ENCODE results near the gene TTC39B.

Gene TTC39B

DNA sequence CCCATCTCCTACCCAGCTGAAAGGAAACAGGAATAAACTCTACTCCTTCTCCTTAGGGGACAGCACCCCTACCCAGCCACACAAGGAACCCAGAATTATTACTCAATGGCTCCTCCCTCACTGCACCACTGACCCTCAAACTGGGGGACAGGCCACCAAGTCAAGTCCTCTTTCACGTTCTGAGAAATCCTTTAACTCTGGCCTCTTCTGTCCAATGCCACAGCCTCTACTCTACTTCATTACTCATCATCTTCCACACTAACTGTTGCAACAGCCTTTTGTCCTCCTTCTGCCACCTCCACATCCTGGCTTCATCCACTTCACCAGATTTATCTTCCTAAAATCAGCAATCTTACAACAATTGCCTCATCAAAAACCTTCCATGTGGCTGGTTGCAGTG, 6.8 kb downstream of the TTC39B start:
- TF ChIP-seq ZBTB7A (IDR thresholded peaks at IDR 0.05; ENCODE audit: low read depth) (no peak), EP300 (IDR thresholded peaks at IDR 0.05; ENCODE audit: borderline replicate concordance) (no peak), YY1 (IDR thresholded peaks at IDR 0.05; ENCODE audit: low read depth) (no peak), TCF12 (IDR thresholded peaks at IDR 0.05; ENCODE audit: low read depth) (no peak), REST (IDR thresholded peaks at IDR 0.05; ENCODE audit: low read depth) (no peak), TAF1 (IDR thresholded peaks at IDR 0.05; ENCODE audit: low read depth) (no peak), FOXM1 (IDR thresholded peaks at IDR 0.05; ENCODE audit: borderline replicate concordance, low read depth) (no peak), TEAD4 (IDR thresholded peaks at IDR 0.05) (no peak), NFIC (IDR thresholded peaks at IDR 0.05) (no peak), RAD21 (IDR thresholded peaks at IDR 0.05; ENCODE audit: low read depth) (no peak), EGR1 (IDR thresholded peaks at IDR 0.05) (no peak), CREB1 (IDR thresholded peaks at IDR 0.05; ENCODE audit: low read depth) (no peak), CEBPB (IDR thresholded peaks at IDR 0.05) (no peak)
- TF ChIP-seq, protein P1, sequence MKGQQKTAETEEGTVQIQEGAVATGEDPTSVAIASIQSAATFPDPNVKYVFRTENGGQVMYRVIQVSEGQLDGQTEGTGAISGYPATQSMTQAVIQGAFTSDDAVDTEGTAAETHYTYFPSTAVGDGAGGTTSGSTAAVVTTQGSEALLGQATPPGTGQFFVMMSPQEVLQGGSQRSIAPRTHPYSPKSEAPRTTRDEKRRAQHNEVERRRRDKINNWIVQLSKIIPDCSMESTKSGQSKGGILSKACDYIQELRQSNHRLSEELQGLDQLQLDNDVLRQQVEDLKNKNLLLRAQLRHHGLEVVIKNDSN (IDR thresholded peaks at IDR 0.05): no peak
- TF ChIP-seq, protein P2, sequence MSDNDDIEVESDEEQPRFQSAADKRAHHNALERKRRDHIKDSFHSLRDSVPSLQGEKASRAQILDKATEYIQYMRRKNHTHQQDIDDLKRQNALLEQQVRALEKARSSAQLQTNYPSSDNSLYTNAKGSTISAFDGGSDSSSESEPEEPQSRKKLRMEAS (IDR thresholded peaks at IDR 0.05): no peak

DNA sequence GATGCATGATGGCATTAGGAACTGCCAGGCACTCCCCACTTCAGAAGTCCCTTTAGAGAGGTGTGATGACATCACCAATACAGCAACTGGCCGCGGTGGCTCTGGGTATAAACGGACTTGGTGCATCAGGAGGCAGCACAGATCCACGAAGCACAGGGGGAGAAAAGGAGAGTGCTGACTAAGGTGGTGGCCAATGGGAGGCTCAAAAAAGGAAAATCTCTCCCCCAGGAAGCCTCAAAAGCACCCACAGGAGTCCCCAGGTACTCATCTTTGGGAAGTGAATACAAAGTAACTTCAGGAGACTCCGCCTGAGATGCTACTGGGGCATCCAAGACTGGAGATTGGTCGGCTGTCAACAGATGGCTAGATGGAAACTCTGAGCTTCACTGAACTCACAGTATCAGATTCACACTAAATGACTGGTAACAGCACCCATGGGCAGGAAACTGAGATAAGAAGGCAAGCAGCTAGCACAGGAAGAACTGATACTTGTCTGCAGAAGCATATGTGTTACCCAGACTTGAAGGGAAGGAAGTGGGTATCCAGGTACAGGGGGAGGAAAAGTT, 7.6 kb downstream of the TTC39B start:
- TF ChIP-seq NFIC (IDR thresholded peaks at IDR 0.05) (no peak), FOXM1 (IDR thresholded peaks at IDR 0.05; ENCODE audit: borderline replicate concordance, low read depth) (no peak), TEAD4 (IDR thresholded peaks at IDR 0.05) (no peak), TAF1 (IDR thresholded peaks at IDR 0.05; ENCODE audit: low read depth) (no peak), EP300 (IDR thresholded peaks at IDR 0.05; ENCODE audit: borderline replicate concordance) (no peak), TCF12 (IDR thresholded peaks at IDR 0.05; ENCODE audit: low read depth) (no peak), RAD21 (IDR thresholded peaks at IDR 0.05; ENCODE audit: low read depth) (no peak), CEBPB (IDR thresholded peaks at IDR 0.05) (no peak), YY1 (IDR thresholded peaks at IDR 0.05; ENCODE audit: low read depth) (no peak)

- TF ChIP-seq ZBTB7A (IDR thresholded peaks at IDR 0.05; ENCODE audit: low read depth): no peak
Measured at GRCh38 chr9:15298362-15298761, 8.7 kb downstream of the TTC39B start.

DNA sequence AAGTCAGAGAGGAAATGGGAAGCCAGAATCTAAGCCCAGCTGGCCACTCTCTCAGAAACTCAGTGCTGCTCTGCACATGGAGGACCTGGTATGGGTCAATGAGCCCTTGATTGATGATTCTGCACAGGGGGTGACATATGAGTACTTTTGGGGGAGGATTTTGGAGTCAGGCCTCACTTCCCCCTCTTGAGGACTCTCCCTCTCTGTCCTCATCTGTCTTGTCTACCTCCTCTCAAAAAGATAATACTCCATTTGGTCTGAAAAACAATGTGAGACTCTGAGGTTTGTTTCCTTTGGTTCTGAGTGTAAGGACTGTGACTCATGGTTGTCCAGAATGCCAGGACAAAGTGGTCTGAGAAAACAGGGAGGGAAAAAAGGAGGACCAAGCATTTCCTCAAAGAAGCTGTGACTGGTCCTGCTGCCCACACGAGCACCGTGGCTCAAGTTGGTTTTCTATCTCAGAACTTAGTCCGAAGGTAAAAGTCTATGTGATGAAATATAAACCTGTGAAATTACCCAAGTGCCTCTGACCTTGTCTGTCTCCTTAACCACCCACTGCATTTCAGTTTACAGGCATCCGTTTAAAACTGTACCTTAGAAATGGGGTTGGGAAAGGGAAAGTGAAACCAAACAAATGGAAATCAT, 11.1 kb downstream of the TTC39B start:
- TF ChIP-seq, protein P1 (IDR thresholded peaks at IDR 0.05): no peak
- TF ChIP-seq, protein P2 (IDR thresholded peaks at IDR 0.05): no peak
- TF ChIP-seq NFIC (IDR thresholded peaks at IDR 0.05) (no peak), EGR1 (IDR thresholded peaks at IDR 0.05) (no peak), CREB1 (IDR thresholded peaks at IDR 0.05; ENCODE audit: low read depth) (no peak), TAF1 (IDR thresholded peaks at IDR 0.05; ENCODE audit: low read depth) (no peak), CEBPB (IDR thresholded peaks at IDR 0.05) (no peak), ZBTB7A (IDR thresholded peaks at IDR 0.05; ENCODE audit: low read depth) (no peak), RAD21 (IDR thresholded peaks at IDR 0.05; ENCODE audit: low read depth) (no peak), TEAD4 (IDR thresholded peaks at IDR 0.05) (no peak), EP300 (IDR thresholded peaks at IDR 0.05; ENCODE audit: borderline replicate concordance) (no peak), YY1 (IDR thresholded peaks at IDR 0.05; ENCODE audit: low read depth) (no peak), REST (IDR thresholded peaks at IDR 0.05; ENCODE audit: low read depth) (no peak), FOXM1 (IDR thresholded peaks at IDR 0.05; ENCODE audit: borderline replicate concordance, low read depth) (no peak), TCF12 (IDR thresholded peaks at IDR 0.05; ENCODE audit: low read depth) (no peak)

GRCh38 chr9:15294604-15295003, 12.4 kb downstream of the TTC39B start:
- no peak for TF ChIP-seq ZBTB7A (IDR thresholded peaks at IDR 0.05; ENCODE audit: low read depth)
- TF ChIP-seq EP300 (IDR thresholded peaks at IDR 0.05; ENCODE audit: borderline replicate concordance): no peak

DNA sequence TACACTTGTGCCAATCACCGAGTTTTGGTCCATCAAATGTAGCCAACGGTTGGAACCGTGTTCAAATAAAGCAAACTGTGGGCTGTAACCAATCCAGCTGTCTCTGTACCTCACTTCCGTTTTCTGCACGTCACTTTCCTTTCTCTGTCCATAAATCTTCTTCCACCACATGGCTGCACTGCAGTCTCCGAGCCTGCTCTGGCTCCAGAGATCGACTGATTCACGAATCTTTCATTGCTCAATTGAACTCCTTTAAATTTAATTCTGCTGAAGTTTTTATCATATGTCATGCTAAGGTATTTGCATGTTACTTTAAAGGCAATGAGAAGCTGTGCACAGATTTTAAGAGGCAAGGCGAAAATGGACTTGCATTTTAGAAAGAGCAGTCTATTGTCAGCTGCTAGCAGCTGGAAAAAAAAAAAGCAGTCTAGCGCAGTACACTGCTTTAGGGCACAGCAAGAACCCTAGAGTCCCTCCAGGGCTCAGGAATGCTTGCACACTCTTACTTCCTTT, 13.2 kb downstream of the TTC39B start:
- TF ChIP-seq TEAD4 (IDR thresholded peaks at IDR 0.05) (no peak), CREB1 (IDR thresholded peaks at IDR 0.05; ENCODE audit: low read depth) (no peak), NFIC (IDR thresholded peaks at IDR 0.05) (no peak), ZBTB7A (IDR thresholded peaks at IDR 0.05; ENCODE audit: low read depth) (no peak), CEBPB (IDR thresholded peaks at IDR 0.05) (no peak), YY1 (IDR thresholded peaks at IDR 0.05; ENCODE audit: low read depth) (no peak), RAD21 (IDR thresholded peaks at IDR 0.05; ENCODE audit: low read depth) (no peak), TCF12 (IDR thresholded peaks at IDR 0.05; ENCODE audit: low read depth) (no peak), EP300 (IDR thresholded peaks at IDR 0.05; ENCODE audit: borderline replicate concordance) (no peak), REST (IDR thresholded peaks at IDR 0.05; ENCODE audit: low read depth) (no peak), FOXM1 (IDR thresholded peaks at IDR 0.05; ENCODE audit: borderline replicate concordance, low read depth) (no peak), EGR1 (IDR thresholded peaks at IDR 0.05) (no peak), TAF1 (IDR thresholded peaks at IDR 0.05; ENCODE audit: low read depth) (no peak)
- TF ChIP-seq, protein P2 (IDR thresholded peaks at IDR 0.05): no peak
- TF ChIP-seq, protein P1 (IDR thresholded peaks at IDR 0.05): no peak

Measured in Ishikawa (cell line).